KMS-11 (cell line): ENCODE measurements around the gene MRPS35.

Experiments
- H2AFZ ChIP-seq: fragments of 200-600 bp; sonication (generic); 2 replicates; pipeline ENCODE4 v1.6.1; 2016; ENCODE audit warnings: antibody characterized with exemption, mixed run types, low read depth
- H3K27ac ChIP-seq: fragments of 200-600 bp; sonication (generic); 2 replicates; pipeline ENCODE4 v1.6.1; 2016; ENCODE audit warnings: mild to moderate bottlenecking, mixed run types
- H3K27me3 ChIP-seq: fragments of 200-600 bp; sonication (generic); 2 replicates; pipeline ENCODE4 v1.6.1; 2017; ENCODE audit warnings: mild to moderate bottlenecking, low read depth, mixed run types, moderate library complexity; ENCODE audit not compliant: insufficient read depth
- H3K36me3 ChIP-seq: fragments of 200-600 bp; sonication (generic); 2 replicates; pipeline ENCODE4 v1.6.1; 2017; ENCODE audit warnings: mild to moderate bottlenecking, mixed run types; ENCODE audit not compliant: insufficient read depth
- H3K4me1 ChIP-seq: fragments of 200-600 bp; sonication (generic); 2 replicates; pipeline ENCODE4 v1.6.1; 2016; ENCODE audit warnings: mild to moderate bottlenecking, low read depth, mixed run types; ENCODE audit not compliant: poor library complexity, severe bottlenecking
- H3K4me2 ChIP-seq: fragments of 200-600 bp; sonication (generic); 2 replicates; pipeline ENCODE4 v1.7.0; 2016; ENCODE audit warnings: mild to moderate bottlenecking, mixed run types
- H3K4me3 ChIP-seq: fragments of 200-600 bp; sonication (generic); IDR thresholded peaks from 2 replicates; pipeline ENCODE4 v1.6.1; 2017; ENCODE audit warnings: low read depth, low read length, mixed read lengths; ENCODE audit not compliant: insufficient read depth
- H3K79me2 ChIP-seq: fragments of 200-600 bp; sonication (generic); 2 replicates; pipeline ENCODE4 v1.6.1; 2016; ENCODE audit warnings: low read depth, mixed run types; ENCODE audit not compliant: insufficient read depth
- H3K9ac ChIP-seq: fragments of 200-600 bp; sonication (generic); 2 replicates; pipeline ENCODE4 v1.6.1; 2016; ENCODE audit warnings: mild to moderate bottlenecking, mixed run types
- H4K20me1 ChIP-seq: fragments of 200-600 bp; sonication (generic); 2 replicates; pipeline ENCODE4 v1.6.1; 2016; ENCODE audit warnings: mild to moderate bottlenecking, mixed run types; ENCODE audit not compliant: insufficient read depth
- CTCF ChIP-seq: fragments of 200-600 bp; sonication (generic); conservative IDR thresholded peaks from 2 replicates; pipeline ENCODE4 v1.6.1; 2017; ENCODE audit warnings: low read depth, mild to moderate bottlenecking, antibody characterized with exemption, low read length, moderate library complexity, mixed read lengths

MRPS35 gene

GRCh38 chr12:27796128-27796527 lies 85.5 kb downstream of the MRPS35 start:
- Histone ChIP-seq H3K27ac (no peak overlapping the region), H3K4me2 (no peak overlapping the region), H3K79me2 (no peaks in the 10 kb centered on the region), H3K4me3 (no peak overlapping the region), H3K4me1 (no peaks in the 10 kb centered on the region), H2AFZ (no peak overlapping the region), H3K9ac (no peak overlapping the region), H3K36me3 (no peaks in the 10 kb centered on the region), H3K27me3 (no peaks in the 10 kb centered on the region), H4K20me1 (no peaks in the 10 kb centered on the region)
- TF ChIP-seq CTCF = no peak

DNA sequence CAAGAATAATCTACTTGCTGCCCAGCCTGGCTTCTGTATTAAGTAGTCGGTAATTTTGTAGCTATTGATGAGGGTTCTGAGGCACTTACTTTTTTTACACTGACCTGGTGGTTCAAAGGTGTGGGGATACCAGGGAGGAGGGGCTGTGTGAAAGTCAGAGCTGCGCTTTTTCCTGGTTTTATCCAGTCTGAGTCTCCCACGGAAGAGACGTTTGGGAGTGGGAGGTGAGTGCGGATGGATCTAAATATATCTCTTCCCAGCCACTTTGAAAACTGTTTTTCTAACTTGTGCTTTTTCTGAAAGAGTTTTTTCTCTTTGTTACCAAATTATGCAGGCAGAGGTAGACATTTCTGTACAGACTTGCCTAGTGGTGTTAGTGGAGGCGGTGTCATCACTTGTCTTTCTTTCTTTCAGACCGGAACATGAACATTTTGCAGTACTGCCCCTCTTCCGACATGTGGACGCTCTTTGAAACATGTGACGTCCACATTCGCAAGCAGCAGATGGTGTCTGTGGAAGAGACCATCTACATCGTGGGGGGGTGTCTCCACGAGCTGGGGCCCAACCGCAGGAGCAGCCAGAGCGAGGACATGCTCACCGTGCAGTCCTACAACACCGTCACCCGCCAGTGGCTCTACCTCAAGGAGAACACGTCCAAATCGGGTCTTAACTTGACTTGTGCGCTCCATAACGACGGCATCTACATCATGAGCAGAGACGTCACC lies 86.8 kb downstream of the MRPS35 start:
- no peaks in the 10 kb centered on the region for H3K27me3 ChIP-seq
- H3K79me2 ChIP-seq = no peaks in the 10 kb centered on the region

DNA sequence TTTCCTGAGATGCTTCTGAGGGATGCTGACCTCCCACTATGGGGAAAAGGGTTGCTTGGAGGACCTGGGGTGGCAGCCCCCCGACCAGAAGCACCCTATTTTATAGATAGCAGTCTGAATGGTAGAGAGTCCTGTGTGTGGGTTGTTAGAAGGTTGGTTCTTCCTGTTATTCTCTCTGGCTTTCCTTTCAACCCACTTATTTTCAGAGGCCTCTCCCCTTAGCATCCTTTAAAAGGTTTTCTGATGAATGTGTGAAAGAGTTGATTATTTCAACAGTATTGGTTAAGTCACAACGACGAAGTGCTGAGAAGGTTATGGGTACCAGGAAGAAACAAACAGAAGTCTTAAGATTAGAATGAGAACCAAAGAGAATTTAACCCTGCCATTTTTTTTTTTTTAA lies 90.2 kb downstream of the MRPS35 start:
- H3K9ac ChIP-seq = no peak overlapping the region
- H3K4me3 ChIP-seq = no peak overlapping the region
- H2AFZ ChIP-seq = no peak overlapping the region
- H3K79me2 ChIP-seq = no peaks in the 10 kb centered on the region
- H3K36me3 ChIP-seq = no peaks in the 10 kb centered on the region
- H3K4me1 ChIP-seq = no peaks in the 10 kb centered on the region
- H3K27me3 ChIP-seq = no peaks in the 10 kb centered on the region
- H3K27ac ChIP-seq = no peak overlapping the region
- TF ChIP-seq CTCF = no peak
- no peak overlapping the region for H3K4me2 ChIP-seq
- no peaks in the 10 kb centered on the region for H4K20me1 ChIP-seq

More for the DNA sequence above, 86.8 kb downstream of the MRPS35 start:
- Histone ChIP-seq H3K4me3 (no peak overlapping the region), H3K9ac (no peak overlapping the region), H2AFZ (no peak overlapping the region), H3K27ac (no peak overlapping the region), H3K4me1 (no peaks in the 10 kb centered on the region), H4K20me1 (no peaks in the 10 kb centered on the region), H3K36me3 (no peaks in the 10 kb centered on the region), H3K4me2 (no peak overlapping the region)
- TF ChIP-seq CTCF = no peak

GRCh38 chr12:27801630-27802029 lies 91.0 kb downstream of the MRPS35 start:
- Histone ChIP-seq H3K4me2 (no peak overlapping the region), H3K36me3 (no peaks in the 10 kb centered on the region), H2AFZ (no peak overlapping the region), H3K79me2 (no peaks in the 10 kb centered on the region), H3K27ac (no peak overlapping the region), H3K4me3 (no peak overlapping the region), H3K27me3 (no peaks in the 10 kb centered on the region), H3K9ac (no peak overlapping the region), H4K20me1 (no peaks in the 10 kb centered on the region), H3K4me1 (no peaks in the 10 kb centered on the region)
- TF ChIP-seq CTCF = no peak
